Hepatocyte (in vitro differentiated cells): ENCODE data around the gene NRARP.

Source experiments
- CTCF ChIP-seq: fragments of 200-600 bp; sonication (generic); IDR thresholded peaks from 2 replicates; pipeline ENCODE4 v1.5.1; 2016; ENCODE audit warnings: antibody characterized with exemption, mild to moderate bottlenecking; ENCODE audit not compliant: poor library complexity
- EZH2 ChIP-seq: fragments of 200-600 bp; sonication (generic); IDR thresholded peaks from 2 replicates; pipeline ENCODE4 v1.6.1; 2016; ENCODE audit warnings: antibody characterized with exemption, mild to moderate bottlenecking, borderline replicate concordance

GRCh38 chr9:137320555-137321384 lies 18.7 kb upstream of the NRARP start:
- TF ChIP-seq CTCF (no peak), EZH2 (no peak)
